B cell (primary cell): Measurements from ENCODE around the gene FRYL. TPM values are rescaled to one million over a fixed set of nuclear protein-coding genes. Genes with fewer than 3 reads are reported as not detected.

ENCODE experiments used
- ATAC-seq: fragments of 200-7000 bp; cut with Tn5 transposase; one replicate; pipeline ENCODE4 v1.10.0; 2021; ENCODE audit warnings: low read depth, mild to moderate bottlenecking, moderate number of reproducible peaks, moderate library complexity
- CTCF ChIA-PET: fragments of 350-600 bp; sonication (Branson Sonifier 250); formaldehyde crosslinking; loops from one replicate; lab custom pipeline; 2021; ENCODE audit warnings: antibody characterized with exemption, inconsistent platforms; lab: Charles Lee
- POLR2A ChIA-PET: fragments of 350-600 bp; sonication (Branson Sonifier 250); formaldehyde crosslinking; loops from one replicate; lab custom pipeline; 2021; ENCODE audit warnings: antibody characterized with exemption; lab: Charles Lee
- DNase-seq: peaks from one replicate; pipeline ENCODE4 v3.0.0; 2013
- H2AFZ ChIP-seq: 2 replicates; pipeline ENCODE4 v1.6.1; 2012; ENCODE audit warnings: mild to moderate bottlenecking, low read depth, low read length; ENCODE audit not compliant: insufficient read depth, poor library complexity, severe bottlenecking
- H3K27ac ChIP-seq, 2 donors: 1 replicate in 1 of 2; 2 replicates in 1 of 2; pipeline ENCODE4 v1.5.1; 2012 to 2013; ENCODE audit warnings: low read length in 2 of 2, mild to moderate bottlenecking in 2 of 2, moderate library complexity in 1 of 2
- H3K27me3 ChIP-seq, 4 experiments: fragments of 200-600 bp in 1 of 4; sonication (generic) in 1 of 4; replicated peaks in 1 of 4; 1 replicate in 2 of 4; 2 replicates in 2 of 4; pipeline versions ENCODE4 v1.6.1 to v1.7.0; 2013 to 2016; ENCODE audit warnings: low read length in 3 of 4, mild to moderate bottlenecking in 2 of 4, mixed read lengths in 1 of 4, moderate library complexity in 1 of 4; ENCODE audit not compliant: insufficient read depth in 4 of 4, control insufficient read depth in 3 of 4; ENCODE audit errors: control extremely low read depth in 1 of 4
- H3K36me3 ChIP-seq, 2 experiments: replicated peaks in 1 of 2; 1 replicate in 1 of 2; 2 replicates in 1 of 2; pipeline versions ENCODE4 v1.6.1 to v1.7.1; 2013; ENCODE audit warnings: low read length in 1 of 2; ENCODE audit not compliant: insufficient read depth in 2 of 2, control insufficient read depth in 1 of 2; ENCODE audit errors: control extremely low read depth in 1 of 2, extremely low read depth in 1 of 2
- H3K4me1 ChIP-seq, 2 donors: fragments of 200-600 bp in 1 of 2; sonication (generic) in 1 of 2; 1 replicate in 1 of 2; 2 replicates in 1 of 2; pipeline versions ENCODE4 v1.5.1 to v1.6.1; 2013 to 2017; ENCODE audit warnings: low read length in 2 of 2; ENCODE audit not compliant: control insufficient read depth in 2 of 2, insufficient read depth in 2 of 2
- H3K4me2 ChIP-seq: replicated peaks from 2 replicates; pipeline ENCODE3; 2012; ENCODE audit warnings: mild to moderate bottlenecking, low read depth, low read length; ENCODE audit not compliant: poor library complexity, severe bottlenecking
- H3K4me3 ChIP-seq, 5 experiments: fragments of 200-600 bp in 1 of 5; sonication (generic) in 1 of 5; 1 replicate in 3 of 5; 2 replicates in 2 of 5; pipeline versions ENCODE4 v1.5.1 to v1.7.0; 2011 to 2016; ENCODE audit warnings: low read length in 4 of 5, mild to moderate bottlenecking in 4 of 5, low read depth in 2 of 5, control low read depth in 1 of 5, moderate library complexity in 1 of 5; ENCODE audit not compliant: insufficient read depth in 1 of 5; ENCODE audit errors: control extremely low read depth in 1 of 5, extremely low read depth in 1 of 5
- H3K79me2 ChIP-seq: fragments of 200-600 bp; sonication (generic); one replicate; pipeline ENCODE4 v1.6.0; 2016; ENCODE audit warnings: low read length; ENCODE audit not compliant: control insufficient read depth, insufficient read depth
- H3K9ac ChIP-seq: fragments of 200-600 bp; sonication (generic); 2 replicates; pipeline ENCODE4 v1.6.1; 2017; ENCODE audit warnings: mild to moderate bottlenecking, low read length, moderate library complexity
- H3K9me3 ChIP-seq, 3 donors: one replicate each; pipeline versions ENCODE4 v1.6.1 to v1.7.1; 2013; ENCODE audit warnings: low read length in 2 of 3; ENCODE audit not compliant: control insufficient read depth in 2 of 3, insufficient read depth in 1 of 3; ENCODE audit errors: control extremely low read depth in 1 of 3
- H4K20me1 ChIP-seq: 2 replicates; pipeline ENCODE4 v1.6.0; 2012; ENCODE audit warnings: mild to moderate bottlenecking, low read length; ENCODE audit not compliant: insufficient read depth, control insufficient read depth, poor library complexity, severe bottlenecking
- H3K27ac Mint-ChIP-seq: one replicate; pipeline ENCODE4 v1.8.0; 2021; ENCODE audit warnings: mixed read lengths
- H3K27me3 Mint-ChIP-seq: one replicate; pipeline ENCODE4 v1.8.0; 2021; ENCODE audit warnings: mixed read lengths
- H3K4me1 Mint-ChIP-seq: one replicate; pipeline ENCODE4 v1.8.0; 2021; ENCODE audit warnings: mixed read lengths
- H3K4me3 Mint-ChIP-seq: one replicate; pipeline ENCODE4 v1.8.0; 2021; ENCODE audit warnings: mixed read lengths
- H3K9me3 Mint-ChIP-seq: one replicate; pipeline ENCODE4 v1.8.0; 2022; ENCODE audit warnings: mixed read lengths; ENCODE audit not compliant: insufficient read depth
- EZH2 ChIP-seq: IDR thresholded peaks from 2 replicates; pipeline ENCODE4 v1.6.1; 2012; ENCODE audit warnings: borderline replicate concordance, low read depth, mild to moderate bottlenecking, moderate library complexity, low read length; ENCODE audit not compliant: insufficient read depth, poor library complexity, severe bottlenecking
- WGBS: methylation state at CpG from one replicate; pipeline ENCODE4 v1.1.5; 2013; ENCODE audit warnings: missing lambda C conversion rate; ENCODE audit not compliant: insufficient coverage; 5-methylcytosine and 5-hydroxymethylcytosine counted together
- intact Hi-C: fragments of 100-400 bp; cut with micrococcal nuclease; formaldehyde crosslinking; loops from one replicate; pipeline ENCODE4 v1.10.0; 2022
- polyA plus RNA-seq: library from polyadenylated mRNA; depleted of rRNA; stranded (reverse); fragments of >200 nt; gene quantifications from 2 replicates; pipeline ENCODE4 v1.2.3, GENCODE V29; 2012
- total RNA-seq, 2 donors: library from RNA; stranded (reverse); fragments of 120-200 nt in 1 of 2; gene quantifications; 1 replicate in 1 of 2; 2 replicates in 1 of 2; pipeline versions ENCODE4 v1.2.3 to v1.2.4, GENCODE V29; 2013 to 2022
- TF ChIP-seq, protein P1 (sequence below): fragments of 200-600 bp; IDR thresholded peaks from one replicate; pipeline ENCODE4 v1.8.0; 2022; ENCODE audit warnings: antibody characterized with exemption, mild to moderate bottlenecking

Gene FRYL
- total and polyA plus RNA-seq, 2 donors (not counting 1 experiment from before 2014, with no cell fraction given) = 15.5 to 138 TPM

DNA sequence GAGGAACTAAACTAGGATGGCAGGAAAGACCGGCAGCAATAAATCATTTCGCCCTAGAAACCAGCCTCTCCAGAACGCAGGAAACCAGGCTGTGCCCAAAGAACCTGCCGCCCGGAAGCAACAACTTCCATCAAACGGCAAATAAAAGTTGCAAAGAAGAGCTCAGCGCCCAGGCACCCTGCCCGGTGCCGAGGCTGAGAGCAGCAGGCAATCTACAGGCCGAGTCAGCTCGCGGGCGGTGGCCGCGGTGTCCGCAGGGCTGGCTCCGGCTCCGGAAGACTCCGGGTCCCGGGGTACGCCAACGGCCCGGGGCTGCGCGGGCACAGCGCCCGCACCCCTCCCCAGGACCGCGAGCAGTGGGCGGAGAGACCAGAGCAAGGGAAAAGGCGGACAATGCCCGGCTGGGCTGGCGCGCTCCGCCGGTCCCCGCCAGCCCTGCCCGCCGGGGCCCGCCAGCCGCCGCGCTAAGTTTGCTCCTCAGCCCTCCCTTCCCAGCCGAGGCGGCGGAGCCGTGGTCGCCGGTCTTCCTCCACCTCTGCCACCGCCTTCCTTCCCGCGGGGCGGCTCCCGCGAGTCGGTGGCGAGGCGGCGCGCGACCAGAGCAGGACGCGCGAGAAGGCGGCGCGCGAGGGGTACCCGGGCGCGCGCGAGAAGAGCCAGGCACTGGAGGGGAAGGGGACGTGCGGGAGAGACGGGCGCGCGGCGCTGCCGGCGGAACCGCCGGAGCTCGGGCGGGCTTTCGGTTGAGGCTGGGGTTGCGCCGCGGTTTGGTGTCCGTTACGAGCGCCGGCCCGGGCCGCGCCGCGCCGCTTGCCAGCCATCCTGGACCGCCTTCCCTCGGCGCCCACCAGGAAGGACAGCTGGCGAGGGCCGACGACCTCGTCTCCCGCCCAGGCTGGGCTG, 733 bp downstream of the FRYL start:
- peak overlapping the region; percentile 67 to 80 for H3K27ac ChIP-seq

More for the DNA sequence above, 733 bp downstream of the FRYL start:
- intact Hi-C loops = loop anchor here (10.0 kb wide), 1 partner anchor 95 kb away; no protein-coding TSS in a partner anchor
- WGBS = under 1% methylated on average over 101 of the region's 108 CpGs
- Histone ChIP-seq H3K4me3 (peak overlapping the region; percentile 81 to 97 (median 90)), H3K27me3 (no peaks in the 10 kb centered on the region), H3K4me2 (peak overlapping the region; percentile 85), H3K36me3 (no peaks in the 10 kb centered on the region), H3K9me3 (no peaks in the 10 kb centered on the region), H3K9ac (peak overlapping the region; percentile 86), H3K4me1 (peaks cover 31 to 38% of the 10 kb centered on the region in 2 donors), H4K20me1 (peaks cover 27% of the 10 kb centered on the region), H2AFZ (peak overlapping the region; percentile 80), H3K79me2 (peaks cover 50% of the 10 kb centered on the region)
- POLR2A ChIA-PET = interaction anchor here (1.0 to 1.9 kb wide), 3 partner anchors 13 to 127 kb away, joined by 3 to 8 read pairs (median 4); partner anchors contain the start of genes OCIAD1 and OCIAD2
- Mint-ChIP-seq H3K9me3 (no peaks in the 10 kb centered on the region), H3K27ac (peak overlapping the region; percentile 89), H3K4me1 (peaks cover 43% of the 10 kb centered on the region), H3K4me3 (peak overlapping the region; percentile 89), H3K27me3 (no peaks in the 10 kb centered on the region)
- ATAC-seq (peak; percentile 20), DNase-seq (peak; percentile 89)
- TF ChIP-seq, protein P1, sequence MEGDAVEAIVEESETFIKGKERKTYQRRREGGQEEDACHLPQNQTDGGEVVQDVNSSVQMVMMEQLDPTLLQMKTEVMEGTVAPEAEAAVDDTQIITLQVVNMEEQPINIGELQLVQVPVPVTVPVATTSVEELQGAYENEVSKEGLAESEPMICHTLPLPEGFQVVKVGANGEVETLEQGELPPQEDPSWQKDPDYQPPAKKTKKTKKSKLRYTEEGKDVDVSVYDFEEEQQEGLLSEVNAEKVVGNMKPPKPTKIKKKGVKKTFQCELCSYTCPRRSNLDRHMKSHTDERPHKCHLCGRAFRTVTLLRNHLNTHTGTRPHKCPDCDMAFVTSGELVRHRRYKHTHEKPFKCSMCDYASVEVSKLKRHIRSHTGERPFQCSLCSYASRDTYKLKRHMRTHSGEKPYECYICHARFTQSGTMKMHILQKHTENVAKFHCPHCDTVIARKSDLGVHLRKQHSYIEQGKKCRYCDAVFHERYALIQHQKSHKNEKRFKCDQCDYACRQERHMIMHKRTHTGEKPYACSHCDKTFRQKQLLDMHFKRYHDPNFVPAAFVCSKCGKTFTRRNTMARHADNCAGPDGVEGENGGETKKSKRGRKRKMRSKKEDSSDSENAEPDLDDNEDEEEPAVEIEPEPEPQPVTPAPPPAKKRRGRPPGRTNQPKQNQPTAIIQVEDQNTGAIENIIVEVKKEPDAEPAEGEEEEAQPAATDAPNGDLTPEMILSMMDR = no peak
- no peak for TF ChIP-seq EZH2
- CTCF ChIA-PET = interaction anchor here (0.7 to 1.4 kb wide), 3 partner anchors 95 to 180 kb away, joined by 3 read pairs; no protein-coding TSS in a partner anchor
